ENCODE measurements around the gene CMTM2. TPM values are rescaled to one million over a fixed set of nuclear protein-coding genes. Genes with fewer than 3 reads are reported as not detected.

Gene CMTM2
- total and polyA plus RNA-seq, 2 donors (not counting 1 experiment from before 2014, with no cell fraction given), result not detected

DNA sequence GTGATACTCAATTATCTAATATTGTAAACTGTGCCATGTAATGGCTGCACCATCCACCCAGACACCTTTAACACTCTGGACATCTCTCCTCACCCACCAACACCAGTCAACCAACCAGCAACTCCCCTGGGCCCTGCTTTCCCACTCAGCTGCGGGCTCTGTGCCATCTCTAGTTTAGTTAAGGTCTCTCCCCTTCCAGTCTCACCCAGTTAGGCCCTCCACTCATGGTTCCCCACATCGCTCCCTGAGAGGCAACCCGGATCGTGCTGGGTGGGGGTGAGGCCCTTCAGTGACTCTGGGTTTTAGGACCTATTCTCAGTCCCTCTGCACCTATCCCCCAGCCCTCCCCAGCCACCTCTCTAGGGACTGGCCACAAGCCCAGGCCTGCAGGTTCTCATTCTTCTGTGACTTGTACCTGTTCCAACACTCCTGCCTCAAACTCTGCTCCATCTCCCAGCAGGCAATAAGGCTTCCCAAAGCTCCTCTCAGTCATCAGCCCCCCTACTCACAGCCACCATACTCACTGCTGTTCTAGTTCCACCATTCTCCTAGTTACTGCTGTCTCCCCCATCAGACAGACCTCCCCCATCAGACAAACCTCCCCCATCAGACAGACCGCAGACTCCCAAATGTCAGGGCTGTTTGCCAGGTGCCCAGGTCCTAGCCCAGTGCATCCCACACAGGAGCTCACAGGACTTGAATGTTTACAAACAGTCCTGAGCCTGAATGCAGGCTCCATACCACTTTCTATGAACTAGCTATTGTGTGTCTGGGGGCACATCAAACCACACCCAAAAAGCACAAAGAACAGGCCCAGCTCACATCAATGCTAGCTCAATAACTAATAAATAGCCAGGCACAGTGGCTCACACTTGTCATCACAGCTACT is 31.9 kb upstream of the CMTM2 start:
- no peak for ATAC-seq (ENCODE audit: low read depth)
- POLR2A ChIA-PET, result interaction anchor here (1.2 to 3.1 kb wide), 2 partner anchors 23 to 24 kb away, joined by 3 to 21 read pairs; no protein-coding TSS in a partner anchor
- peak overlapping the region; percentile 90 for H3K27ac Mint-ChIP-seq
- Histone ChIP-seq H4K20me1 (ENCODE audit: control insufficient read depth, insufficient read depth, low read length, poor library complexity, severe bottlenecking) (no peaks in the 10 kb centered on the region), H2AFZ (ENCODE audit: insufficient read depth, low read depth, low read length, poor library complexity, severe bottlenecking) (no peak overlapping the region), H3K27ac (ENCODE audit: low read length in 2 of 2) (no peak overlapping the region), H3K27me3 (replicated peaks in 1 of 4; ENCODE audit: control extremely low read depth in 1 of 4, control insufficient read depth in 3 of 4, insufficient read depth in 4 of 4, low read length in 3 of 4) (no peaks in the 10 kb centered on the region), H3K9ac (ENCODE audit: low read length) (no peak overlapping the region), H3K4me2 (replicated peaks; ENCODE audit: low read depth, low read length, poor library complexity, severe bottlenecking) (peak overlapping the region; percentile 19), H3K4me3 (ENCODE audit: control extremely low read depth in 1 of 5, extremely low read depth in 1 of 5, insufficient read depth in 1 of 5, low read depth in 2 of 5, low read length in 4 of 5) (no peak overlapping the region), H3K9me3 (ENCODE audit: control extremely low read depth in 1 of 3, control insufficient read depth in 2 of 3, insufficient read depth in 1 of 3, low read length in 2 of 3) (no peaks in the 10 kb centered on the region), H3K4me1 (ENCODE audit: control insufficient read depth in 2 of 2, insufficient read depth in 2 of 2, low read length in 2 of 2) (peaks cover 72 to 85% of the 10 kb centered on the region in 2 donors), H3K36me3 (replicated peaks in 1 of 2; ENCODE audit: control extremely low read depth in 1 of 2, control insufficient read depth in 1 of 2, extremely low read depth in 1 of 2, insufficient read depth in 2 of 2, low read length in 1 of 2) (no peaks in the 10 kb centered on the region), H3K79me2 (ENCODE audit: control insufficient read depth, insufficient read depth, low read length) (peaks cover 7% of the 10 kb centered on the region)
- no peak overlapping the region for H3K4me3 Mint-ChIP-seq
- no peaks in the 10 kb centered on the region for H3K9me3 Mint-ChIP-seq (ENCODE audit: insufficient read depth)
- no peak for DNase-seq
- intact Hi-C loops (cut with micrococcal nuclease), result no loop called here
- no peaks in the 10 kb centered on the region for H3K27me3 Mint-ChIP-seq
- CTCF ChIA-PET, result interaction anchor here (0.6 to 6.6 kb wide), 9 partner anchors 8 to 325 kb away, joined by 3 to 46 read pairs (median 4); no protein-coding TSS in a partner anchor
- peaks cover 77% of the 10 kb centered on the region for H3K4me1 Mint-ChIP-seq
- TF ChIP-seq EZH2 (IDR thresholded peaks at IDR 0.05; ENCODE audit: borderline replicate concordance, insufficient read depth, low read depth, low read length, poor library complexity, severe bottlenecking), result no peak
- TF ChIP-seq, protein P1, sequence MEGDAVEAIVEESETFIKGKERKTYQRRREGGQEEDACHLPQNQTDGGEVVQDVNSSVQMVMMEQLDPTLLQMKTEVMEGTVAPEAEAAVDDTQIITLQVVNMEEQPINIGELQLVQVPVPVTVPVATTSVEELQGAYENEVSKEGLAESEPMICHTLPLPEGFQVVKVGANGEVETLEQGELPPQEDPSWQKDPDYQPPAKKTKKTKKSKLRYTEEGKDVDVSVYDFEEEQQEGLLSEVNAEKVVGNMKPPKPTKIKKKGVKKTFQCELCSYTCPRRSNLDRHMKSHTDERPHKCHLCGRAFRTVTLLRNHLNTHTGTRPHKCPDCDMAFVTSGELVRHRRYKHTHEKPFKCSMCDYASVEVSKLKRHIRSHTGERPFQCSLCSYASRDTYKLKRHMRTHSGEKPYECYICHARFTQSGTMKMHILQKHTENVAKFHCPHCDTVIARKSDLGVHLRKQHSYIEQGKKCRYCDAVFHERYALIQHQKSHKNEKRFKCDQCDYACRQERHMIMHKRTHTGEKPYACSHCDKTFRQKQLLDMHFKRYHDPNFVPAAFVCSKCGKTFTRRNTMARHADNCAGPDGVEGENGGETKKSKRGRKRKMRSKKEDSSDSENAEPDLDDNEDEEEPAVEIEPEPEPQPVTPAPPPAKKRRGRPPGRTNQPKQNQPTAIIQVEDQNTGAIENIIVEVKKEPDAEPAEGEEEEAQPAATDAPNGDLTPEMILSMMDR (IDR thresholded peaks at IDR 0.05), result no peak
- 100% methylated on average over 4 of the region's 5 CpGs for whole genome bisulfite sequencing (ENCODE audit: insufficient coverage)

GRCh38 chr16:66548068-66548467 is 31.2 kb upstream of the CMTM2 start:
- ATAC-seq (ENCODE audit: low read depth), result no peak
- no peak overlapping the region for H2AFZ ChIP-seq (ENCODE audit: insufficient read depth, low read depth, low read length, poor library complexity, severe bottlenecking)
- no peak overlapping the region for H3K27ac ChIP-seq (ENCODE audit: low read length in 2 of 2)

More at GRCh38 chr16:66548068-66548467, 31.2 kb upstream of the CMTM2 start:
- Mint-ChIP-seq H3K9me3 (ENCODE audit: insufficient read depth) (no peaks in the 10 kb centered on the region), H3K27me3 (no peaks in the 10 kb centered on the region), H3K4me3 (peak overlapping the region; percentile 87), H3K4me1 (peaks cover 80% of the 10 kb centered on the region), H3K27ac (peak overlapping the region; percentile 90)
- Histone ChIP-seq H3K4me3 (ENCODE audit: control extremely low read depth in 1 of 5, extremely low read depth in 1 of 5, insufficient read depth in 1 of 5, low read depth in 2 of 5, low read length in 4 of 5) (no peak overlapping the region), H3K36me3 (replicated peaks in 1 of 2; ENCODE audit: control extremely low read depth in 1 of 2, control insufficient read depth in 1 of 2, extremely low read depth in 1 of 2, insufficient read depth in 2 of 2, low read length in 1 of 2) (no peaks in the 10 kb centered on the region), H3K9ac (ENCODE audit: low read length) (no peak overlapping the region), H3K79me2 (ENCODE audit: control insufficient read depth, insufficient read depth, low read length) (peaks cover 13% of the 10 kb centered on the region), H3K4me2 (replicated peaks; ENCODE audit: low read depth, low read length, poor library complexity, severe bottlenecking) (peak overlapping the region; percentile 2), H3K4me1 (ENCODE audit: control insufficient read depth in 2 of 2, insufficient read depth in 2 of 2, low read length in 2 of 2) (peaks cover 73 to 90% of the 10 kb centered on the region in 2 donors), H4K20me1 (ENCODE audit: control insufficient read depth, insufficient read depth, low read length, poor library complexity, severe bottlenecking) (no peaks in the 10 kb centered on the region), H3K27me3 (replicated peaks in 1 of 4; ENCODE audit: control extremely low read depth in 1 of 4, control insufficient read depth in 3 of 4, insufficient read depth in 4 of 4, low read length in 3 of 4) (no peaks in the 10 kb centered on the region), H3K9me3 (ENCODE audit: control extremely low read depth in 1 of 3, control insufficient read depth in 2 of 3, insufficient read depth in 1 of 3, low read length in 2 of 3) (no peaks in the 10 kb centered on the region)
- POLR2A ChIA-PET, result interaction anchor here (3.1 kb wide), 1 partner anchor 24 kb away, joined by 21 read pairs; no protein-coding TSS in a partner anchor
- CTCF ChIA-PET, result interaction anchor here (0.7 to 6.6 kb wide), 7 partner anchors 9 to 325 kb away, joined by 3 to 46 read pairs (median 5); no protein-coding TSS in a partner anchor
- intact Hi-C loops (cut with micrococcal nuclease), result loop anchor here (2.0 kb wide), 1 partner anchor 57 kb away; the partner anchor contains the start of gene CMTM3
- no peak for TF ChIP-seq EZH2 (IDR thresholded peaks at IDR 0.05; ENCODE audit: borderline replicate concordance, insufficient read depth, low read depth, low read length, poor library complexity, severe bottlenecking)
- TF ChIP-seq, protein P1 (IDR thresholded peaks at IDR 0.05), result no peak
- 100% methylated on average over 4 of the region's 4 CpGs for WGBS (ENCODE audit: insufficient coverage)
- no peak for DNase-seq

Data from B cell (primary cell).